K562 (cell line): ENCODE measurements around the gene P4HB. TPM values are rescaled to one million over a fixed set of nuclear protein-coding genes. Genes with fewer than 3 reads are reported as not detected.

ENCODE experiments used
- DMBX1 ChIP-seq: fragments of 250-450 bp; sonication (Bioruptor Pico); IDR thresholded peaks from 2 replicates; pipeline ENCODE4 v1.8.0; 2022; ENCODE audit warnings: inconsistent platforms, mild to moderate bottlenecking, moderate library complexity, borderline replicate concordance
- TARDBP ChIP-seq: fragments of 450-650 bp; IDR thresholded peaks from 2 replicates; pipeline ENCODE4 v1.6.1; 2016
- XRCC4 ChIP-seq: IDR thresholded peaks from one replicate; pipeline ENCODE4 v1.6.1; 2011; ENCODE audit not compliant: insufficient read depth, insufficient read length; ENCODE audit errors: extremely low read depth
- ZNF655 ChIP-seq: fragments of 250-450 bp; sonication (Bioruptor Pico); IDR thresholded peaks from 2 replicates; pipeline ENCODE4 v1.5.0; 2021
- polyA plus RNA-seq, 8 experiments: library from polyadenylated mRNA; depleted of rRNA in 4 of 8; stranded (reverse) in 5 of 8; unstranded in 3 of 8; fragments of >200 nt; fragmentation: Nextera tagmentation in 2 of 8; fragmentation: Illumina TruSeq in 1 of 8; extraction: Ambion mirVana in 2 of 8; extraction: Trizol in 1 of 8; gene quantifications; 2 replicates each; pipeline versions ENCODE4 v1.2.1 to v1.2.3, GENCODE V29; 2011 to 2014; ENCODE audit warnings: inconsistent platforms in 1 of 8, missing spikeins in 1 of 8
- total RNA-seq, 7 experiments: library from RNA; depleted of rRNA in 6 of 7; stranded (reverse); fragments of >200 nt in 6 of 7; fragmentation: Illumina TruSeq in 2 of 7; extraction: Trizol in 2 of 7; gene quantifications; 2 replicates each; pipeline versions ENCODE4 v1.2.1 to v1.2.3, GENCODE V29; 2011 to 2021; ENCODE audit warnings: low replicate concordance in 1 of 7
- TF ChIP-seq, protein P1 (sequence below), 2 experiments: fragments of 450-650 bp; IDR thresholded peaks; 2 replicates each; pipeline ENCODE4 v1.6.1; 2016; ENCODE audit warnings: mild to moderate bottlenecking in 2 of 2, borderline replicate concordance in 1 of 2, low read depth in 1 of 2, moderate library complexity in 1 of 2

The P4HB gene
- total and polyA plus RNA-seq, 9 of the 15 experiments (the other 6 are each of a cell fraction or from before 2014, with no cell fraction given) = 4.4 to 645 (median 325) TPM

DNA sequence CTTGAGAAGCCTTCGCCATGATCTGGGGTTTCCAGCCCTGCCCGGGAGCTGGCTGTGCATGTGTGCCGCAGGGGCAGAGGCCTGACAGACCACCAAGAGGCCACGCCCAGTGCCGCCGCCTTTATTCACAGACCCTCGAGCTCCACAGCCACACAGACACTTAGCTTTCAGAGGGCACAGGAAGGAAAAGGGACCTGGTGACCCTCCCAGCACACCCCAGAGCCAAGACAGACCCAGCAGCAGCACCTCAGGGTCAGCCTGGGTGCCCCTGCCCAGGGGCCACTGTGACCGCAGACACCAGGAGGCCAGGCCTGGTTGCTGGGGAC is 38.1 kb downstream of the P4HB start (continued):
- TF ChIP-seq, protein P1, sequence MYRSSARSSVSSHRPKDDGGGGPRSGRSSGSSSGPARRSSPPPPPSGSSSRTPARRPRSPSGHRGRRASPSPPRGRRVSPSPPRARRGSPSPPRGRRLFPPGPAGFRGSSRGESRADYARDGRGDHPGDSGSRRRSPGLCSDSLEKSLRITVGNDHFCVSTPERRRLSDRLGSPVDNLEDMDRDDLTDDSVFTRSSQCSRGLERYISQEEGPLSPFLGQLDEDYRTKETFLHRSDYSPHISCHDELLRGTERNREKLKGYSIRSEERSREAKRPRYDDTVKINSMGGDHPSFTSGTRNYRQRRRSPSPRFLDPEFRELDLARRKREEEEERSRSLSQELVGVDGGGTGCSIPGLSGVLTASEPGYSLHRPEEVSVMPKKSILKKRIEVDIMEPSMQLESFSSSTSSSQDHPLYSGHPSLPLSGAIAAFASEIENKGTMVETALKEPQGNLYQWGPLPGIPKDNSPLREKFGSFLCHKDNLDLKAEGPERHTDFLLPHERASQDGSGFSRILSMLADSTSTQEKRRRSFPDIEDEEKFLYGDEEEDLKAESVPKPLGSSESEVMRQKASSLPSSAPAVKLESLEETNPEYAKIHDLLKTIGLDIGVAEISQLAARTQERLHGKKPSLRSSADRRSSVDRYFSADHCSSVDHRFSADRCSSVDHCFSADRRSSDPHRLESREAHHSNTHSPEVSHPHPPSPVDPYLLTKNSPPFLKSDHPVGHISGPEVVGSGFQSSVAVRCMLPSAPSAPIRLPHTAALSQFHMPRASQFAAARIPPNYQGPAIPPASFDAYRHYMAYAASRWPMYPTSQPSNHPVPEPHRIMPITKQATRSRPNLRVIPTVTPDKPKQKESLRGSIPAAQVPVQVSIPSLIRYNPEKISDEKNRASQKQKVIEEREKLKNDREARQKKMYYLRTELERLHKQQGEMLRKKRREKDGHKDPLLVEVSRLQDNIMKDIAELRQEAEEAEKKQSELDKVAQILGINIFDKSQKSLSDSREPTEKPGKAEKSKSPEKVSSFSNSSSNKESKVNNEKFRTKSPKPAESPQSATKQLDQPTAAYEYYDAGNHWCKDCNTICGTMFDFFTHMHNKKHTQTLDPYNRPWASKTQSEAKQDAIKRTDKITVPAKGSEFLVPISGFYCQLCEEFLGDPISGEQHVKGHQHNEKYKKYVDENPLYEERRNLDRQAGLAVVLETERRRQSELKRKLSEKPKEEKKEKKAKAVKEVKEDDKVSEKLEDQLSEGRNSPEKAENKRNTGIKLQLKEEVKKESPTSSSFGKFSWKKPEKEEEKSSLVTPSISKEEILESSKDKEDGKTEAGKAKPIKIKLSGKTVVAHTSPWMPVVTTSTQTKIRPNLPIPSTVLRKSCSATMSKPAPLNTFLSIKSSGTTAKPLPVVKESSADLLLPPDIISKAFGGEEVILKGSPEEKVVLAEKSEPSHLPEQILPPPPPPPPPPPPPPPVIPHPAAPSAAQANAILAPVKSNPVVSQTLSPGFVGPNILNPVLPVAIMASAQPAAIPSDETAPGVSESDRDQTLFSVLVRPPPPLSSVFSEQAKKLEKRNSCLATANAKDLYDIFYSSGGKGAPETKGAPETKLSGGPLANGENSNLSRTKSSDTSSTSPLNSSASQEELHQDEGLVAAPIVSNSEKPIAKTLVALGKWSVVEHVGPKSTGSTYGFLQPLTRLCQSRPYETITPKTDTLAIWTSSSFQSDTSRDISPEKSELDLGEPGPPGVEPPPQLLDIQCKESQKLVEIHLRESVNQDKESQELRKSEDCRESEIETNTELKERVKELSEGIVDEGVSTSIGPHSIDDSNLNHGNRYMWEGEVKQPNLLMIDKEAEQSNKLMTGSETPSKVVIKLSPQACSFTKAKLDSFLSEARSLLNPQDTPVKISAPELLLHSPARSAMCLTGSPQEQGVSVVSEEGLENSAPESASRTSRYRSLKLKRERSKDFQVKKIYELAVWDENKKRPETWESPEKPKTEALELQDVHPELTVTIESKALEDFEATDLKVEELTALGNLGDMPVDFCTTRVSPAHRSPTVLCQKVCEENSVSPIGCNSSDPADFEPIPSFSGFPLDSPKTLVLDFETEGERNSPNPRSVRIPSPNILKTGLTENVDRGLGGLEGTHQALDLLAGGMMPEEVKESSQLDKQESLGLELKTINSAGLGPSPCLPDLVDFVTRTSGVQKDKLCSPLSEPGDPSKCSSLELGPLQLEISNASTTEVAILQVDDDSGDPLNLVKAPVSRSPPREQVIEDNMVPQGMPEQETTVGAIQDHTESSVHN (IDR thresholded peaks at IDR 0.05; ENCODE audit: borderline replicate concordance in 1 of 2, low read depth in 1 of 2) = no peak
- TF ChIP-seq ZNF655 (CRISPR knock-in tag) (no peak), DMBX1 (CRISPR knock-in tag) (no peak), XRCC4 (no peak), TARDBP (no peak)
